Measurements from ENCODE around the gene SLC35F2. TPM values are rescaled to one million over a fixed set of nuclear protein-coding genes. Genes with fewer than 3 reads are reported as not detected.

Gene SLC35F2
- total RNA-seq, 1 experiment from 2014 or later = 35.7 TPM

DNA sequence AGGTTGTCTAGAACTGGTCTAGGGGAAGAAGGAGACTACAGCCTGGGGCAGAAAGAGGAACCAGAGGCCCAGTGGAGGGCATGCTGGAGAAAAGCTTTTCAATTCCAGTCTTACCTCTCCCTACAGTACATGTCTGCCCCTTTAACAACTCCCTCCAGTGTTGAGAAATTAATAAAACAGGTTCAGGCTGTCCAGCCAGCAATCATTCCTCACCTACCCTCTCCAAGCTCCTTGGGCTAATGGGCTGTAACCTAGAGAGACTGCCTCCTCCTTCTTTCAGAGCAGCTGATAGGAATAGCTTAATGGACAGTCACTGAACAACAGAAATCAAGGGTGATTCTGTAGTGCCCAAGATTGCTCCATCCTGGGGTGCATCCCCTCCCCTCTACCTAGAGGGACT is 8.8 kb downstream of the SLC35F2 start:
- Histone ChIP-seq H4K20me1 (ENCODE audit: insufficient read depth) (peaks cover 11% of the 10 kb centered on the region), H3K9me2 (ENCODE audit: insufficient read depth) (no peaks in the 10 kb centered on the region), H3K27me3 (ENCODE audit: insufficient read depth, low read depth) (no peaks in the 10 kb centered on the region), H3K36me3 (ENCODE audit: low read depth) (peaks cover 4% of the 10 kb centered on the region; the same call in 1 of the 2 replicates), H3K4me2 (peak overlapping the region; percentile 24), H2AFZ (no peak overlapping the region), H3K4me1 (replicated peaks; ENCODE audit: insufficient read depth) (peaks cover 39% of the 10 kb centered on the region), H3K9me3 (ENCODE audit: insufficient read depth, low read depth) (no peaks in the 10 kb centered on the region), H3F3A (ENCODE audit: insufficient read depth, low read depth) (peaks cover 27% of the 10 kb centered on the region; the same call in 1 of the 2 replicates), H3K4me3 (no peak overlapping the region), H3K79me2 (ENCODE audit: low read depth) (peaks cover 98% of the 10 kb centered on the region), H3K27ac (peak overlapping the region; percentile 16; the same call in 1 of the 2 replicates)
- ChIA-PET CTCF (no interaction called here), POLR2A (ENCODE audit: unreplicated experiment) (interaction anchor here (0.7 kb wide), 2 partner anchors 26 to 161 kb away, joined by 3 to 5 read pairs; no protein-coding TSS in a partner anchor)
- intact Hi-C loops (cut with micrococcal nuclease; ENCODE audit: unreplicated experiment) = no loop called here
- peak in 1 of 2 experiments; percentile 89 for DNase-seq
- no TSS peak for BruUV-seq (replicated peaks)
- TF ChIP-seq EZH2 (IDR thresholded peaks at IDR 0.05; ENCODE audit: low read depth) = no peak
- TF ChIP-seq, protein P1, sequence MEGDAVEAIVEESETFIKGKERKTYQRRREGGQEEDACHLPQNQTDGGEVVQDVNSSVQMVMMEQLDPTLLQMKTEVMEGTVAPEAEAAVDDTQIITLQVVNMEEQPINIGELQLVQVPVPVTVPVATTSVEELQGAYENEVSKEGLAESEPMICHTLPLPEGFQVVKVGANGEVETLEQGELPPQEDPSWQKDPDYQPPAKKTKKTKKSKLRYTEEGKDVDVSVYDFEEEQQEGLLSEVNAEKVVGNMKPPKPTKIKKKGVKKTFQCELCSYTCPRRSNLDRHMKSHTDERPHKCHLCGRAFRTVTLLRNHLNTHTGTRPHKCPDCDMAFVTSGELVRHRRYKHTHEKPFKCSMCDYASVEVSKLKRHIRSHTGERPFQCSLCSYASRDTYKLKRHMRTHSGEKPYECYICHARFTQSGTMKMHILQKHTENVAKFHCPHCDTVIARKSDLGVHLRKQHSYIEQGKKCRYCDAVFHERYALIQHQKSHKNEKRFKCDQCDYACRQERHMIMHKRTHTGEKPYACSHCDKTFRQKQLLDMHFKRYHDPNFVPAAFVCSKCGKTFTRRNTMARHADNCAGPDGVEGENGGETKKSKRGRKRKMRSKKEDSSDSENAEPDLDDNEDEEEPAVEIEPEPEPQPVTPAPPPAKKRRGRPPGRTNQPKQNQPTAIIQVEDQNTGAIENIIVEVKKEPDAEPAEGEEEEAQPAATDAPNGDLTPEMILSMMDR (conservative IDR thresholded peaks at IDR 0.05) = no peak

DNA sequence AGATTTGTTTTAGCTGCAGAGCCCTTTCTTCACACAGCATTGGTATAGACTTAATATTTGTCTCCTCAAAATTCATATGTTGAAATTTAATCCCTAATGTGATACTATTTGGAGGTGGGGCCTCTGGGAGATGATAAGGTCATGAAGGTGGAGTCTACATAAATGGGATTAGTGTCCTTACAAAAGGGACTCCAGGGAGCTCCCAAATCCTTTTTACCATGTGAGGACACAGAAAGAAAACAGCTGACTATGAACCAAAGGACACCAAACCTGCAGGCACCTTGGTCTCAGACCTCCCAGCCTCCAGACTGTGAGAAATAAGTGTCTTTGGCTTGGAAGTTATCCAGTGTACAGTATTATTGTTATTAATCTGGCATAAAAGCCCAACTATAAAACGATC is 10.2 kb downstream of the SLC35F2 start:
- Histone ChIP-seq H3F3A (ENCODE audit: insufficient read depth, low read depth) (peaks cover 34% of the 10 kb centered on the region), H3K27ac (0 out of 2 replicates have a peak overlapping the region, but pooled peaks have one; percentile 27), H4K20me1 (ENCODE audit: insufficient read depth) (peaks cover 10% of the 10 kb centered on the region), H3K27me3 (ENCODE audit: insufficient read depth, low read depth) (no peaks in the 10 kb centered on the region), H3K36me3 (ENCODE audit: low read depth) (no peaks in the 10 kb centered on the region), H3K4me3 (no peak overlapping the region), H2AFZ (no peak overlapping the region), H3K4me2 (peak overlapping the region; percentile 8; the same call in 1 of the 2 replicates), H3K9me2 (ENCODE audit: insufficient read depth) (no peaks in the 10 kb centered on the region), H3K79me2 (ENCODE audit: low read depth) (peaks cover 93% of the 10 kb centered on the region), H3K9me3 (ENCODE audit: insufficient read depth, low read depth) (no peaks in the 10 kb centered on the region), H3K4me1 (replicated peaks; ENCODE audit: insufficient read depth) (peaks cover 44% of the 10 kb centered on the region)
- ChIA-PET CTCF (no interaction called here), POLR2A (ENCODE audit: unreplicated experiment) (no interaction called here)
- TF ChIP-seq, protein P1 (conservative IDR thresholded peaks at IDR 0.05) = no peak
- TF ChIP-seq EZH2 (IDR thresholded peaks at IDR 0.05; ENCODE audit: low read depth) = no peak
- BruUV-seq (replicated peaks) = no TSS peak
- intact Hi-C loops (cut with micrococcal nuclease; ENCODE audit: unreplicated experiment) = no loop called here
- DNase-seq = peak in 1 of 2 experiments; percentile 35

DNA sequence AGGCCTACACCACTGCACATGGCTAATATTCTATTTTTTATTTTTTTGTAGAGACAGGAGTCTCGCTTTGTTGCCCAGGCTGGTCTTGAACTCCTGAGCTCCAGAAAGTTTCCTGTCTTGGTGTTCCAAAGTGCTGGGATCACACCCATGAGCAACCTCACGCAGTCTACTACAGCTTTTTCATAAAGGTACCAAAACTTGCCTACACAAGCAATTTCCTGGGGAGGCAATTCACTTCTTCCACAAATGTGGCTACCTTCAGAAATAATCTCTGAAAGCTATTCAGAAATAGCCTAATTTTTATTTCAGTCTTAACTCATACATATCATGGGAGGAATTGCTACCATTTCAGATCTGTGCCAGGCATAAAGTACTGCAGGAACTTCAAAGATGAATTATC is 11.4 kb downstream of the SLC35F2 start:
- TF ChIP-seq, protein P1 (conservative IDR thresholded peaks at IDR 0.05) = no peak
- TF ChIP-seq EZH2 (IDR thresholded peaks at IDR 0.05; ENCODE audit: low read depth) = no peak
- Histone ChIP-seq H3K79me2 (ENCODE audit: low read depth) (peaks cover 90% of the 10 kb centered on the region), H3K4me3 (no peak overlapping the region), H3K4me2 (no peak overlapping the region), H3K9me2 (ENCODE audit: insufficient read depth) (no peaks in the 10 kb centered on the region), H3K9me3 (ENCODE audit: insufficient read depth, low read depth) (no peaks in the 10 kb centered on the region), H3F3A (ENCODE audit: insufficient read depth, low read depth) (peaks cover 46% of the 10 kb centered on the region), H4K20me1 (ENCODE audit: insufficient read depth) (peaks cover 8% of the 10 kb centered on the region; the same call in 1 of the 2 replicates), H2AFZ (no peak overlapping the region), H3K27ac (peak overlapping the region; percentile 27; the same call in 1 of the 2 replicates), H3K36me3 (ENCODE audit: low read depth) (no peaks in the 10 kb centered on the region), H3K4me1 (replicated peaks; ENCODE audit: insufficient read depth) (peaks cover 55% of the 10 kb centered on the region), H3K27me3 (ENCODE audit: insufficient read depth, low read depth) (no peaks in the 10 kb centered on the region)
- BruUV-seq (replicated peaks) = no TSS peak
- intact Hi-C loops (cut with micrococcal nuclease; ENCODE audit: unreplicated experiment) = no loop called here
- POLR2A ChIA-PET (ENCODE audit: unreplicated experiment) = interaction anchor here (0.6 kb wide), 1 partner anchor 252 kb away, joined by 3 read pairs; no protein-coding TSS in a partner anchor
- DNase-seq = peak in 1 of 2 experiments; percentile 18
- CTCF ChIA-PET = no interaction called here
